K562 (cell line): ENCODE data around the gene DMGDH. TPM values are rescaled to one million over a fixed set of nuclear protein-coding genes. Genes with fewer than 3 reads are reported as not detected.

Experiments used
- ATAC-seq: fragments of 200-7000 bp; cut with Tn5 transposase; 3 replicates; pipeline ENCODE4 v1.9.1; 2020; ENCODE audit warnings: moderate library complexity
- BruUV-seq: library from RNA; stranded (reverse); fragments of 400-500 nt; replicated peaks from 2 replicates; lab custom pipeline; 2021; lab: Mats Ljungman, UMichigan
- CTCF ChIA-PET: fragments of 300-600 bp; formaldehyde crosslinking; extraction: SDS; loops from one replicate; lab custom pipeline; 2021; ENCODE audit warnings: low intra/inter-chr PET ratio; lab: Yijun Ruan, JAX
- POLR2A ChIA-PET: fragments of 300-600, 350-650 bp; sonication (Branson Sonifier 250); formaldehyde crosslinking; extraction: SDS; loops from one replicate; lab custom pipeline; 2021; ENCODE audit warnings: antibody characterized with exemption, inconsistent platforms; lab: Yijun Ruan, JAX
- DNase-seq, 4 experiments: peaks; one replicate each; pipeline versions ENCODE4 v3.0.0 to v3.0.0-alpha.2; 2011 to 2018; ENCODE audit warnings: low spot score in 3 of 4, mixed read lengths in 3 of 4; ENCODE audit errors: extremely low read depth in 1 of 4
- FAIRE-seq: peaks from 2 replicates; lab custom pipeline; 2011; peaks lifted over from hg19 to GRCh38; lab: Jason Lieb, UNC
- H2AFZ ChIP-seq: 2 replicates; pipeline ENCODE4 v1.6.0; 2011; ENCODE audit warnings: low read depth, low read length, control low read depth, inconsistent platforms
- H3K27ac ChIP-seq: fragments of 200-600 bp; 3 replicates; pipeline ENCODE4 v1.8.0; 2011; ENCODE audit warnings: low read depth, mild to moderate bottlenecking, control low read depth, inconsistent platforms, low read length, moderate library complexity, mixed read lengths; ENCODE audit errors: extremely low read depth
- H3K27me3 ChIP-seq, 2 experiments: fragments of 300-600 bp in 1 of 2; 2 replicates in 1 of 2; 3 replicates in 1 of 2; pipeline versions ENCODE4 v1.6.0 to v1.8.0; 2011; ENCODE audit warnings: inconsistent platforms in 2 of 2, low read length in 2 of 2, mild to moderate bottlenecking in 1 of 2, mixed read lengths in 1 of 2, moderate library complexity in 1 of 2; ENCODE audit not compliant: control insufficient read depth in 2 of 2, insufficient read depth in 2 of 2
- H3K36me3 ChIP-seq: fragments of 300-600 bp; 3 replicates; pipeline ENCODE4 v1.8.0; 2011; ENCODE audit warnings: mild to moderate bottlenecking, low read length, inconsistent platforms; ENCODE audit not compliant: control insufficient read depth, insufficient read depth
- H3K4me1 ChIP-seq, 2 experiments: fragments of 200-600 bp in 1 of 2; replicated peaks in 1 of 2; 2 replicates in 1 of 2; 3 replicates in 1 of 2; pipeline versions ENCODE4 v1.5.1 to v1.8.0; 2011; ENCODE audit warnings: inconsistent platforms in 2 of 2, low read length in 2 of 2, mild to moderate bottlenecking in 1 of 2, mixed read lengths in 1 of 2, moderate library complexity in 1 of 2; ENCODE audit not compliant: control insufficient read depth in 2 of 2, insufficient read depth in 2 of 2
- H3K4me2 ChIP-seq: 2 replicates; pipeline ENCODE4 v1.6.1; 2011; ENCODE audit warnings: low read length, control low read depth, inconsistent platforms, mixed read lengths; ENCODE audit not compliant: insufficient read depth
- H3K4me3 ChIP-seq: fragments of 200-600 bp; sonication (generic), shearing (Covaris generic); 2 replicates; pipeline ENCODE4 v1.5.1; 2016; ENCODE audit warnings: control low read depth, inconsistent platforms
- H3K79me2 ChIP-seq: fragments of 200-600 bp; 3 replicates; pipeline ENCODE4 v1.8.0; 2011; ENCODE audit warnings: low read length, inconsistent platforms; ENCODE audit not compliant: control insufficient read depth, insufficient read depth
- H3K9ac ChIP-seq, 2 experiments: 2 replicates each; pipeline versions ENCODE4 v1.6.0 to v1.6.1; 2011; ENCODE audit warnings: low read depth in 2 of 2, low read length in 2 of 2, control low read depth in 1 of 2, inconsistent platforms in 1 of 2, mild to moderate bottlenecking in 1 of 2, mixed read lengths in 1 of 2; ENCODE audit not compliant: insufficient read depth in 1 of 2
- H3K9me1 ChIP-seq: one replicate; pipeline ENCODE4 v1.6.0; 2011; ENCODE audit warnings: inconsistent platforms, mild to moderate bottlenecking, low read length, moderate library complexity; ENCODE audit not compliant: control insufficient read depth, insufficient read depth
- H3K9me3 ChIP-seq: replicated peaks from 2 replicates; pipeline ENCODE4 v1.5.1; 2011; ENCODE audit warnings: low read depth, low read length, inconsistent platforms; ENCODE audit not compliant: control insufficient read depth, insufficient read depth
- H4K20me1 ChIP-seq: replicated peaks from 2 replicates; pipeline ENCODE4 v1.6.1; 2011; ENCODE audit warnings: low read length, inconsistent platforms, mixed read lengths; ENCODE audit not compliant: control insufficient read depth, insufficient read depth
- KLF1 ChIP-seq: fragments of 450-650 bp; IDR thresholded peaks from 2 replicates; pipeline ENCODE4 v1.6.1; 2016; ENCODE audit warnings: missing genetic modification characterization, missing compliant biosample characterization
- MIER1 ChIP-seq: fragments of 450-650 bp; IDR thresholded peaks from 2 replicates; pipeline ENCODE4 v1.6.1; 2016; ENCODE audit warnings: antibody characterized with exemption, mild to moderate bottlenecking, low read depth
- NBN ChIP-seq: fragments of 450-650 bp; IDR thresholded peaks from 2 replicates; pipeline ENCODE4 v1.6.1; 2016; ENCODE audit warnings: low read depth, mild to moderate bottlenecking
- ZNF224 ChIP-seq: sonication (generic); formaldehyde crosslinking; IDR thresholded peaks from 2 replicates; pipeline ENCODE4 v1.8.0; 2022; ENCODE audit warnings: mild to moderate bottlenecking, missing genetic modification reagents
- ZNF778 ChIP-seq: fragments of 450-650 bp; formaldehyde crosslinking; IDR thresholded peaks from 2 replicates; pipeline ENCODE4 v1.4.0; 2020; ENCODE audit warnings: mild to moderate bottlenecking, moderate library complexity
- WGBS: fragments of 100-300 bp; shearing (Covaris generic); methylation state at CpG from one replicate; pipeline ENCODE4 v1.1.6; 2016; ENCODE audit warnings: low coverage, mixed read lengths; ENCODE audit not compliant: insufficient coverage; ENCODE audit errors: missing lambda C conversion rate; 5-methylcytosine and 5-hydroxymethylcytosine counted together
- in situ Hi-C: fragments of 300-500 bp; cut with MboI; formaldehyde crosslinking; loops from 4 replicates; pipeline ENCODE4 v1.15.0; 2018; ENCODE audit warnings: inconsistent platforms, mixed read lengths
- intact Hi-C: fragments of 100-400 bp; cut with micrococcal nuclease; formaldehyde crosslinking; loops from 2 replicates; pipeline ENCODE4 v1.14.2; 2022
- polyA plus RNA-seq, 8 experiments: library from polyadenylated mRNA; depleted of rRNA in 4 of 8; stranded (reverse) in 5 of 8; unstranded in 3 of 8; fragments of >200 nt; fragmentation: Nextera tagmentation in 2 of 8; fragmentation: Illumina TruSeq in 1 of 8; extraction: Ambion mirVana in 2 of 8; extraction: Trizol in 1 of 8; gene quantifications; 2 replicates each; pipeline versions ENCODE4 v1.2.1 to v1.2.3, GENCODE V29; 2011 to 2014; ENCODE audit warnings: inconsistent platforms in 1 of 8, missing spikeins in 1 of 8
- total RNA-seq, 7 experiments: library from RNA; depleted of rRNA in 6 of 7; stranded (reverse); fragments of >200 nt in 6 of 7; fragmentation: Illumina TruSeq in 2 of 7; extraction: Trizol in 2 of 7; gene quantifications; 2 replicates each; pipeline versions ENCODE4 v1.2.1 to v1.2.3, GENCODE V29; 2011 to 2021; ENCODE audit warnings: low replicate concordance in 1 of 7
- TF ChIP-seq, protein P1 (sequence below), 3 experiments: IDR thresholded peaks in 2 of 3; conservative IDR thresholded peaks in 1 of 3; 2 replicates each; pipeline ENCODE4 v1.5.1; 2011 to 2012; ENCODE audit warnings: low read length in 3 of 3, mild to moderate bottlenecking in 3 of 3, control low read depth in 2 of 3, improper control_type of control experiment in 1 of 3, inconsistent platforms in 1 of 3, low read depth in 1 of 3, mixed read lengths in 1 of 3, moderate library complexity in 1 of 3; ENCODE audit not compliant: insufficient read depth in 2 of 3

The DMGDH gene
- total and polyA plus RNA-seq, 9 of the 15 experiments (the other 6 are each of a cell fraction or from before 2014, with no cell fraction given), result 0.13 to 0.58 TPM; not detected in 7

- intact Hi-C loops, result no loop called here
- ChIA-PET POLR2A (no interaction called here), CTCF (no interaction called here)
- Histone ChIP-seq H3K4me3 (no peak overlapping the region), H3K27me3 (peaks cover under 1 to 9% of the 10 kb centered on the region in 2 experiments; a peak in 2 of 5 replicates), H3K4me1 (no peaks in the 10 kb centered on the region), H3K36me3 (no peaks in the 10 kb centered on the region), H4K20me1 (no peaks in the 10 kb centered on the region), H3K79me2 (no peaks in the 10 kb centered on the region), H3K9me3 (no peaks in the 10 kb centered on the region), H3K9me1 (no peaks in the 10 kb centered on the region), H3K9ac (no peak overlapping the region), H3K27ac (no peak overlapping the region), H3K4me2 (no peak overlapping the region), H2AFZ (no peak overlapping the region)
- no TSS peak for BruUV-seq
- ATAC-seq (peak; percentile 59), DNase-seq (no peak), FAIRE-seq (no peak)
- TF ChIP-seq NBN (no peak), ZNF224 (no peak), ZNF778 (CRISPR knock-in tag) (no peak), MIER1 (no peak), KLF1 (tag) (no peak)
- TF ChIP-seq, protein P1, sequence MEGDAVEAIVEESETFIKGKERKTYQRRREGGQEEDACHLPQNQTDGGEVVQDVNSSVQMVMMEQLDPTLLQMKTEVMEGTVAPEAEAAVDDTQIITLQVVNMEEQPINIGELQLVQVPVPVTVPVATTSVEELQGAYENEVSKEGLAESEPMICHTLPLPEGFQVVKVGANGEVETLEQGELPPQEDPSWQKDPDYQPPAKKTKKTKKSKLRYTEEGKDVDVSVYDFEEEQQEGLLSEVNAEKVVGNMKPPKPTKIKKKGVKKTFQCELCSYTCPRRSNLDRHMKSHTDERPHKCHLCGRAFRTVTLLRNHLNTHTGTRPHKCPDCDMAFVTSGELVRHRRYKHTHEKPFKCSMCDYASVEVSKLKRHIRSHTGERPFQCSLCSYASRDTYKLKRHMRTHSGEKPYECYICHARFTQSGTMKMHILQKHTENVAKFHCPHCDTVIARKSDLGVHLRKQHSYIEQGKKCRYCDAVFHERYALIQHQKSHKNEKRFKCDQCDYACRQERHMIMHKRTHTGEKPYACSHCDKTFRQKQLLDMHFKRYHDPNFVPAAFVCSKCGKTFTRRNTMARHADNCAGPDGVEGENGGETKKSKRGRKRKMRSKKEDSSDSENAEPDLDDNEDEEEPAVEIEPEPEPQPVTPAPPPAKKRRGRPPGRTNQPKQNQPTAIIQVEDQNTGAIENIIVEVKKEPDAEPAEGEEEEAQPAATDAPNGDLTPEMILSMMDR (IDR thresholded peaks at IDR 0.05 in 2 of 3, conservative IDR thresholded peaks at IDR 0.05 in 1 of 3; ENCODE audit: insufficient read depth in 2 of 3, low read depth in 1 of 3, low read length in 3 of 3), result peak in 2 of 3 experiments; percentile 25 to 26; a peak in 2 of 6 replicates
- WGBS, result 0% methylated on average over 1 of the region's 1 CpG
- in situ Hi-C loops, result loop anchor here (10.0 to 25.0 kb wide), 2 partner anchors 1073 to 1301 kb away; partner anchors contain the start of gene SPZ1
These were observed 58.1 kb downstream of the DMGDH start for GRCh38 chr5:79011219-79011836.
